WTC11 (cell line): ENCODE measurements around the gene ZDHHC17. TPM values are rescaled to one million over a fixed set of nuclear protein-coding genes. Genes with fewer than 3 reads are reported as not detected.

ENCODE experiments used
- ATAC-seq: fragments of 200-7000 bp; cut with Tn5 transposase; 2 replicates; pipeline ENCODE4 v1.10.0; 2021; ENCODE audit warnings: mild to moderate bottlenecking, moderate library complexity
- CTCF ChIA-PET: fragments of 300-600 bp; sonication (Branson Sonifier 250); formaldehyde crosslinking; loops from one replicate; lab custom pipeline; 2021; ENCODE audit warnings: antibody characterized with exemption; lab: Charles Lee
- POLR2A ChIA-PET: fragments of 350-600 bp; sonication (Branson Sonifier 250); formaldehyde crosslinking; loops from one replicate; lab custom pipeline; 2021; ENCODE audit warnings: antibody characterized with exemption; lab: Charles Lee
- DNase-seq: peaks from one replicate; pipeline ENCODE4 v3.0.0; 2021; ENCODE audit warnings: low spot score
- H3K27ac Mint-ChIP-seq: 2 replicates; pipeline ENCODE4 v1.8.0; 2021; ENCODE audit warnings: mixed read lengths
- H3K27me3 Mint-ChIP-seq: 2 replicates; pipeline ENCODE4 v1.8.0; 2021; ENCODE audit warnings: low read depth, mild to moderate bottlenecking, moderate library complexity, mixed read lengths
- H3K36me3 Mint-ChIP-seq: 2 replicates; pipeline ENCODE4 v1.8.0; 2021; ENCODE audit warnings: mixed read lengths
- H3K4me1 Mint-ChIP-seq: 2 replicates; pipeline ENCODE4 v1.8.0; 2022; ENCODE audit warnings: mixed read lengths
- H3K4me3 Mint-ChIP-seq: 2 replicates; pipeline ENCODE4 v1.8.0; 2021; ENCODE audit warnings: mild to moderate bottlenecking, moderate library complexity, mixed read lengths
- H3K9me3 Mint-ChIP-seq: 2 replicates; pipeline ENCODE4 v1.8.0; 2021; ENCODE audit warnings: mixed read lengths
- CTCF ChIP-seq: fragments of 200-600 bp; IDR thresholded peaks from 2 replicates; pipeline ENCODE4 v1.8.0; 2022; ENCODE audit warnings: antibody characterized with exemption
- E2F1 ChIP-seq: sonication (generic); formaldehyde crosslinking; IDR thresholded peaks from 2 replicates; pipeline ENCODE4 v1.8.0; 2022; ENCODE audit warnings: mild to moderate bottlenecking, missing genetic modification reagents
- FOXP4 ChIP-seq: sonication (generic); formaldehyde crosslinking; IDR thresholded peaks from 2 replicates; pipeline ENCODE4 v1.8.0; 2022; ENCODE audit warnings: mild to moderate bottlenecking, missing genetic modification reagents
- GABPB1 ChIP-seq: sonication (generic); formaldehyde crosslinking; IDR thresholded peaks from 2 replicates; pipeline ENCODE4 v1.8.1; 2023; ENCODE audit warnings: mild to moderate bottlenecking, missing genetic modification reagents
- GTF2I ChIP-seq: fragments of 250-450 bp; sonication (Bioruptor Pico); conservative IDR thresholded peaks from 2 replicates; pipeline ENCODE4 v1.4.0; 2021; ENCODE audit warnings: mild to moderate bottlenecking
- HMGXB4 ChIP-seq: sonication (generic); formaldehyde crosslinking; IDR thresholded peaks from 2 replicates; pipeline ENCODE4 v1.8.1; 2023; ENCODE audit warnings: mild to moderate bottlenecking, moderate library complexity, missing genetic modification reagents
- MXD4 ChIP-seq: fragments of 250-450 bp; sonication (Bioruptor Pico); IDR thresholded peaks from 2 replicates; pipeline ENCODE4 v1.8.0; 2021; ENCODE audit warnings: mild to moderate bottlenecking, moderate library complexity, borderline replicate concordance
- NFATC4 ChIP-seq: fragments of 250-450 bp; sonication (Bioruptor Pico); IDR thresholded peaks from 2 replicates; pipeline ENCODE4 v1.9.0; 2021; ENCODE audit warnings: mild to moderate bottlenecking
- NFE2L1 ChIP-seq: sonication (generic); formaldehyde crosslinking; IDR thresholded peaks from 2 replicates; pipeline ENCODE4 v1.8.1; 2023; ENCODE audit warnings: missing genetic modification reagents
- NR2C2 ChIP-seq: sonication (generic); formaldehyde crosslinking; IDR thresholded peaks from 2 replicates; pipeline ENCODE4 v1.8.0; 2022; ENCODE audit warnings: mild to moderate bottlenecking, missing genetic modification reagents
- PRDM15 ChIP-seq: sonication (generic); formaldehyde crosslinking; IDR thresholded peaks from 2 replicates; pipeline ENCODE4 v1.8.0; 2022; ENCODE audit warnings: missing genetic modification reagents
- SP1 ChIP-seq: sonication (generic); formaldehyde crosslinking; conservative IDR thresholded peaks from 2 replicates; pipeline ENCODE4 v1.8.1; 2022; ENCODE audit warnings: missing genetic modification reagents
- TCF7 ChIP-seq: sonication (generic); formaldehyde crosslinking; IDR thresholded peaks from 2 replicates; pipeline ENCODE4 v1.8.0; 2022; ENCODE audit warnings: mild to moderate bottlenecking, low read depth, missing genetic modification reagents, moderate library complexity
- ZNF121 ChIP-seq: sonication (generic); formaldehyde crosslinking; IDR thresholded peaks from 2 replicates; pipeline ENCODE4 v1.8.0; 2023; ENCODE audit warnings: missing genetic modification reagents
- ZNF138 ChIP-seq: sonication (generic); formaldehyde crosslinking; conservative IDR thresholded peaks from 2 replicates; pipeline ENCODE4 v1.8.1; 2022; ENCODE audit warnings: mild to moderate bottlenecking, moderate library complexity, missing genetic modification reagents
- ZNF263 ChIP-seq: sonication (generic); formaldehyde crosslinking; IDR thresholded peaks from 2 replicates; pipeline ENCODE4 v1.8.1; 2022; ENCODE audit warnings: low read depth, mild to moderate bottlenecking, moderate library complexity, missing genetic modification reagents
- ZNF396 ChIP-seq: fragments of 250-450 bp; sonication (Bioruptor Pico); IDR thresholded peaks from 2 replicates; pipeline ENCODE4 v1.8.0; 2021; ENCODE audit warnings: mild to moderate bottlenecking, moderate library complexity, borderline replicate concordance
- ZNF416 ChIP-seq: fragments of 250-450 bp; sonication (Bioruptor Pico); IDR thresholded peaks from 2 replicates; pipeline ENCODE4 v1.9.0; 2021; ENCODE audit warnings: mild to moderate bottlenecking, inconsistent platforms
- ZNF512 ChIP-seq: sonication (generic); formaldehyde crosslinking; IDR thresholded peaks from 2 replicates; pipeline ENCODE4 v1.8.1; 2022; ENCODE audit warnings: missing genetic modification reagents, borderline replicate concordance
- ZNF671 ChIP-seq: fragments of 250-450 bp; sonication (Bioruptor Pico); IDR thresholded peaks from 2 replicates; pipeline ENCODE4 v1.8.0; 2021; ENCODE audit warnings: mild to moderate bottlenecking
- total RNA-seq: library from RNA; stranded (reverse); gene quantifications from 3 replicates; pipeline ENCODE4 v1.2.3, GENCODE V29; 2021

ZDHHC17 gene
- total RNA-seq, 1 experiment from 2014 or later = 30.7 TPM

- Mint-ChIP-seq H3K4me3 (no peak overlapping the region), H3K27ac (peak overlapping the region; percentile 62), H3K4me1 (peaks cover 70% of the 10 kb centered on the region), H3K27me3 (no peaks in the 10 kb centered on the region), H3K36me3 (peaks cover 4% of the 10 kb centered on the region; the same call in 1 of the 2 replicates), H3K9me3 (peaks cover 5% of the 10 kb centered on the region; the same call in 1 of the 2 replicates)
- ATAC-seq = peak; percentile 59
- CTCF ChIA-PET = interaction anchor here (1.2 to 1.7 kb wide), 2 partner anchors 93 to 160 kb away, joined by 3 to 4 read pairs; no protein-coding TSS in a partner anchor
- TF ChIP-seq FOXP4 (CRISPR knock-in tag) (no peak), CTCF (no peak), HMGXB4 (CRISPR knock-in tag) (no peak), ZNF396 (CRISPR knock-in tag) (no peak), NFE2L1 (CRISPR knock-in tag) (no peak), TCF7 (no peak), ZNF121 (no peak), ZNF263 (CRISPR knock-in tag) (no peak), MXD4 (CRISPR knock-in tag) (no peak), GABPB1 (CRISPR knock-in tag) (no peak), NFATC4 (CRISPR knock-in tag) (no peak), GTF2I (CRISPR knock-in tag) (no peak), ZNF416 (no peak), ZNF671 (CRISPR knock-in tag) (no peak), ZNF512 (CRISPR knock-in tag) (no peak)
- POLR2A ChIA-PET = interaction anchor here (0.8 kb wide), 1 partner anchor 18 kb away, joined by 4 read pairs; no protein-coding TSS in a partner anchor
- no peak for DNase-seq
Observed at GRCh38 chr12:76781321-76781720, 17.4 kb downstream of the ZDHHC17 start.

- CTCF ChIA-PET = interaction anchor here (0.5 to 1.7 kb wide), 3 partner anchors 21 to 116 kb away, joined by 4 to 6 read pairs (median 5); no protein-coding TSS in a partner anchor
- Mint-ChIP-seq H3K36me3 (peaks cover 13% of the 10 kb centered on the region), H3K27me3 (no peaks in the 10 kb centered on the region), H3K9me3 (peaks cover 16% of the 10 kb centered on the region), H3K27ac (peak overlapping the region; percentile 61; the same call in 1 of the 2 replicates), H3K4me1 (peaks cover 62% of the 10 kb centered on the region), H3K4me3 (no peak overlapping the region)
- DNase-seq = no peak
- ATAC-seq = no peak
- TF ChIP-seq GABPB1 (CRISPR knock-in tag) (no peak), ZNF138 (no peak), E2F1 (CRISPR knock-in tag) (no peak), PRDM15 (CRISPR knock-in tag) (no peak), SP1 (CRISPR knock-in tag) (no peak), NR2C2 (CRISPR knock-in tag) (no peak), NFE2L1 (CRISPR knock-in tag) (no peak)
- POLR2A ChIA-PET = no interaction called here
Observed at GRCh38 chr12:76782526-76782925, 18.6 kb downstream of the ZDHHC17 start.
